HepG2 (cell line): ENCODE data around the gene ACAT2. TPM values are rescaled to one million over a fixed set of nuclear protein-coding genes. Genes with fewer than 3 reads are reported as not detected.

Experiments used
- ATAC-seq: fragments of 200-7000 bp; cut with Tn5 transposase; 3 replicates; pipeline ENCODE4 v1.9.1; 2020; ENCODE audit warnings: mild to moderate bottlenecking, moderate library complexity
- BruUV-seq: library from RNA; stranded (reverse); fragments of 400-500 nt; replicated peaks from 2 replicates; lab custom pipeline; 2021; lab: Mats Ljungman, UMichigan
- CTCF ChIA-PET: fragments of 300-600 bp; formaldehyde crosslinking; extraction: SDS; loops from one replicate; lab custom pipeline; 2021; ENCODE audit warnings: low total read pairs, inconsistent platforms, low intra/inter-chr PET ratio; lab: Yijun Ruan, JAX
- POLR2A ChIA-PET: fragments of 350-600 bp; sonication (Branson Sonifier 250); formaldehyde crosslinking; loops from one replicate; lab custom pipeline; 2020; ENCODE audit warnings: antibody characterized with exemption, inconsistent platforms; lab: Yijun Ruan, JAX
- DNase-seq: peaks from one replicate; pipeline ENCODE4 v3.0.0-alpha.2; 2015; ENCODE audit warnings: low spot score
- FAIRE-seq: peaks from 3 replicates; lab custom pipeline; 2011; peaks lifted over from hg19 to GRCh38; lab: Jason Lieb, UNC
- H2AFZ ChIP-seq: one replicate; pipeline ENCODE4 v1.6.1; 2011; ENCODE audit warnings: low read length, inconsistent platforms
- H3K27ac ChIP-seq: fragments of 300-600 bp; 3 replicates; pipeline ENCODE4 v1.8.0; 2011; ENCODE audit warnings: mixed run types, mild to moderate bottlenecking, mixed read lengths, low read length, inconsistent platforms; ENCODE audit not compliant: insufficient read depth; ENCODE audit errors: extremely low read length
- H3K27me3 ChIP-seq, 2 experiments: fragments of 200-600 bp in 1 of 2; 2 replicates in 1 of 2; 3 replicates in 1 of 2; pipeline versions ENCODE4 v1.6.0 to v1.8.0; 2011; ENCODE audit warnings: low read length in 2 of 2, mild to moderate bottlenecking in 2 of 2, moderate library complexity in 2 of 2, inconsistent platforms in 1 of 2; ENCODE audit not compliant: insufficient read depth in 2 of 2, control insufficient read depth in 1 of 2
- H3K36me3 ChIP-seq, 2 experiments: fragments of 200-600 bp in 1 of 2; replicated peaks in 1 of 2; 2 replicates in 1 of 2; 3 replicates in 1 of 2; pipeline versions ENCODE4 v1.5.1 to v1.8.0; 2011; ENCODE audit warnings: low read length in 2 of 2, inconsistent platforms in 1 of 2; ENCODE audit not compliant: insufficient read depth in 2 of 2, control insufficient read depth in 1 of 2
- H3K4me1 ChIP-seq: 2 replicates; pipeline ENCODE4 v1.5.1; 2012; ENCODE audit warnings: low read length, inconsistent platforms; ENCODE audit not compliant: insufficient read depth
- H3K4me2 ChIP-seq: 2 replicates; pipeline ENCODE4 v1.6.0; 2011; ENCODE audit warnings: low read depth, low read length, inconsistent platforms
- H3K4me3 ChIP-seq, 3 experiments: fragments of 200-600 bp in 1 of 3; sonication (generic), shearing (Covaris generic) in 1 of 3; replicated peaks in 1 of 3; 2 replicates each; pipeline ENCODE4 v1.5.1; 2011 to 2016; ENCODE audit warnings: low read length in 3 of 3, inconsistent platforms in 2 of 3, low read depth in 2 of 3, mild to moderate bottlenecking in 2 of 3, control low read depth in 1 of 3, mixed read lengths in 1 of 3; ENCODE audit not compliant: insufficient read depth in 1 of 3
- H3K79me2 ChIP-seq: one replicate; pipeline ENCODE4 v1.6.1; 2011; ENCODE audit warnings: low read length, inconsistent platforms; ENCODE audit not compliant: insufficient read depth
- H3K9ac ChIP-seq: 2 replicates; pipeline ENCODE4 v1.6.0; 2011; ENCODE audit warnings: mild to moderate bottlenecking, low read depth, low read length, inconsistent platforms; ENCODE audit not compliant: insufficient read depth
- H3K9me3 ChIP-seq: 2 replicates; pipeline ENCODE4 v1.5.1; 2012; ENCODE audit warnings: mild to moderate bottlenecking, low read length
- H4K20me1 ChIP-seq: 2 replicates; pipeline ENCODE4 v1.6.0; 2011; ENCODE audit warnings: inconsistent platforms, mild to moderate bottlenecking, low read length, moderate library complexity; ENCODE audit not compliant: insufficient read depth
- MBNL3 ChIP-seq: fragments of 250-450 bp; sonication (Bioruptor Pico); conservative IDR thresholded peaks from 2 replicates; pipeline ENCODE4 v1.8.0; 2022; ENCODE audit warnings: mild to moderate bottlenecking, inconsistent platforms
- MYC ChIP-seq: sonication (generic); formaldehyde crosslinking; IDR thresholded peaks from 2 replicates; pipeline ENCODE4 v1.9.0; 2021; ENCODE audit warnings: missing genetic modification reagents, borderline replicate concordance
- ZNF7 ChIP-seq: IDR thresholded peaks from 2 replicates; pipeline ENCODE4 v1.6.1; 2016; ENCODE audit warnings: missing biosample characterization, missing genetic modification reagents
- WGBS: methylation state at CpG from one replicate; pipeline ENCODE4 v1.1.6; 2017; ENCODE audit warnings: low lambda C conversion rate; 5-methylcytosine and 5-hydroxymethylcytosine counted together
- in situ Hi-C: cut with HindIII; loops from 2 replicates; pipeline ENCODE4 v1.10.0; 2017; ENCODE audit warnings: low pct_unique_long_range_greater_than_20kb; ENCODE audit not compliant: extremely low pct_ligation_motif_present
- intact Hi-C: fragments of 100-400 bp; cut with micrococcal nuclease; formaldehyde crosslinking; loops from one replicate; pipeline ENCODE4 v1.10.0; 2022; ENCODE audit not compliant: unreplicated experiment
- polyA plus RNA-seq, 8 experiments: library from polyadenylated mRNA; depleted of rRNA in 3 of 8; stranded (reverse) in 7 of 8; unstranded in 1 of 8; fragments of >200 nt; fragmentation: Illumina TruSeq in 4 of 8; extraction: Trizol in 4 of 8; gene quantifications; 2 replicates each; pipeline versions ENCODE4 v1.2.1 to v1.2.3, GENCODE V29; 2011 to 2016; ENCODE audit warnings: low read depth in 4 of 8, missing spikeins in 1 of 8, mixed read lengths in 1 of 8; ENCODE audit not compliant: insufficient read depth in 1 of 8
- total RNA-seq, 5 experiments: library from RNA; depleted of rRNA; stranded (reverse); fragments of >200 nt; fragmentation: Illumina TruSeq; extraction: Trizol; gene quantifications; 2 replicates each; pipeline ENCODE4 v1.2.3, GENCODE V29; 2016; ENCODE audit warnings: low read depth in 1 of 5
- TF ChIP-seq, protein P1 (sequence below): sonication (generic); formaldehyde crosslinking; IDR thresholded peaks from 2 replicates; pipeline ENCODE4 v1.5.0; 2020; ENCODE audit warnings: mild to moderate bottlenecking, missing genetic modification reagents, borderline replicate concordance

The ACAT2 gene
- total and polyA plus RNA-seq, 2 of the 13 experiments (the other 11 are each of a cell fraction or from before 2014, with no cell fraction given) = 121 to 534 TPM

DNA sequence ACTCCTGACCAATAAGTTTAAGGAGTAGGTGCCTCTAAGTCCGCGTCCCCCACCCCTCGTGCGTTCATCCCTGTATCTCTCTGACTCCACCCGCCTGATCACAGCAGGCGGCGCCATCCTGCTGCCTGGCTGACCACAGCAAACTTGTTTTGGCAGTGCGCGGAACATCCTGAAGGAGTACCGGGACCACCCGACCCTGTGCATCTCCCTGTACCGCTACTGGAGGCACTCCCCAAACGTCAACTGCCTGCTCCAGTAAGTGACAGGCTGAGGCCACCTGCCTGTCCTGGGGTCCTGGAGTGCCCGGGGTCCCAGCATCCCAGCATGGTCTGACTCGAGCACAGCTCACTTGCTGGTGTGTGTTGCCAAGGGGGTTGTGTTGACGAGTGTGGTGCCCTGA, 57.3 kb downstream of the ACAT2 start:
- FAIRE-seq (no peak), DNase-seq (no peak), ATAC-seq (no peak)
- H3K4me3 ChIP-seq = no peak overlapping the region
- BruUV-seq = no TSS peak
- no peaks in the 10 kb centered on the region for H3K9me3 ChIP-seq
- in situ Hi-C loops (no loop called here), intact Hi-C loops (no loop called here)
- no peaks in the 10 kb centered on the region for H3K79me2 ChIP-seq
- no peaks in the 10 kb centered on the region for H4K20me1 ChIP-seq
- peaks cover 16 to 83% of the 10 kb centered on the region in 2 experiments for H3K27me3 ChIP-seq
- H3K36me3 ChIP-seq = no peaks in the 10 kb centered on the region
- POLR2A ChIA-PET = interaction anchor here (1.3 kb wide), 1 partner anchor 29 kb away, joined by 5 read pairs; the partner anchor contains the start of gene MRPL18
- H3K27ac ChIP-seq = no peak overlapping the region
- H3K4me1 ChIP-seq = peaks cover 26% of the 10 kb centered on the region
- no peak overlapping the region for H2AFZ ChIP-seq
- H3K4me2 ChIP-seq = no peak overlapping the region
- H3K9ac ChIP-seq = no peak overlapping the region
- WGBS = 63% methylated on average over 16 of the region's 16 CpGs
- TF ChIP-seq ZNF7 (CRISPR knock-in tag) (no peak), MYC (CRISPR knock-in tag) (0 out of 2 replicates have a peak, but pooled peaks have one; percentile 14), MBNL3 (no peak)
- TF ChIP-seq, protein P1, sequence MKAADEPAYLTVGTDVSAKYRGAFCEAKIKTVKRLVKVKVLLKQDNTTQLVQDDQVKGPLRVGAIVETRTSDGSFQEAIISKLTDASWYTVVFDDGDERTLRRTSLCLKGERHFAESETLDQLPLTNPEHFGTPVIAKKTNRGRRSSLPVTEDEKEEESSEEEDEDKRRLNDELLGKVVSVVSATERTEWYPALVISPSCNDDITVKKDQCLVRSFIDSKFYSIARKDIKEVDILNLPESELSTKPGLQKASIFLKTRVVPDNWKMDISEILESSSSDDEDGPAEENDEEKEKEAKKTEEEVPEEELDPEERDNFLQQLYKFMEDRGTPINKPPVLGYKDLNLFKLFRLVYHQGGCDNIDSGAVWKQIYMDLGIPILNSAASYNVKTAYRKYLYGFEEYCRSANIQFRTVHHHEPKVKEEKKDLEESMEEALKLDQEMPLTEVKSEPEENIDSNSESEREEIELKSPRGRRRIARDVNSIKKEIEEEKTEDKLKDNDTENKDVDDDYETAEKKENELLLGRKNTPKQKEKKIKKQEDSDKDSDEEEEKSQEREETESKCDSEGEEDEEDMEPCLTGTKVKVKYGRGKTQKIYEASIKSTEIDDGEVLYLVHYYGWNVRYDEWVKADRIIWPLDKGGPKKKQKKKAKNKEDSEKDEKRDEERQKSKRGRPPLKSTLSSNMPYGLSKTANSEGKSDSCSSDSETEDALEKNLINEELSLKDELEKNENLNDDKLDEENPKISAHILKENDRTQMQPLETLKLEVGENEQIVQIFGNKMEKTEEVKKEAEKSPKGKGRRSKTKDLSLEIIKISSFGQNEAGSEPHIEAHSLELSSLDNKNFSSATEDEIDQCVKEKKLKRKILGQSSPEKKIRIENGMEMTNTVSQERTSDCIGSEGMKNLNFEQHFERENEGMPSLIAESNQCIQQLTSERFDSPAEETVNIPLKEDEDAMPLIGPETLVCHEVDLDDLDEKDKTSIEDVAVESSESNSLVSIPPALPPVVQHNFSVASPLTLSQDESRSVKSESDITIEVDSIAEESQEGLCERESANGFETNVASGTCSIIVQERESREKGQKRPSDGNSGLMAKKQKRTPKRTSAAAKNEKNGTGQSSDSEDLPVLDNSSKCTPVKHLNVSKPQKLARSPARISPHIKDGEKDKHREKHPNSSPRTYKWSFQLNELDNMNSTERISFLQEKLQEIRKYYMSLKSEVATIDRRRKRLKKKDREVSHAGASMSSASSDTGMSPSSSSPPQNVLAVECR (CRISPR knock-in tag) = 0 out of 2 replicates have a peak, but pooled peaks have one; percentile 2
- CTCF ChIA-PET = no interaction called here
